Adrenal gland (tissue), 5 donors: ENCODE data around the gene ZBTB5.

Experiments
- CTCF ChIP-seq, 6 experiments: fragments of 450-650 bp in 4 of 6; fragments of 200-600 bp in 2 of 6; sonication (generic) in 1 of 6; IDR thresholded peaks; 1 replicate in 5 of 6; 2 replicates in 1 of 6; pipeline versions ENCODE4 v1.5.1 to v1.8.0; 2016 to 2021; ENCODE audit warnings: antibody characterized with exemption in 6 of 6, mild to moderate bottlenecking in 2 of 6, moderate library complexity in 1 of 6
- POLR2A ChIP-seq, 2 donors: fragments of 450-650 bp; IDR thresholded peaks; one replicate each; pipeline ENCODE4 v1.6.1; 2017; ENCODE audit warnings: antibody characterized with exemption in 2 of 2, mild to moderate bottlenecking in 2 of 2, moderate library complexity in 1 of 2
- donor health status: DM: no; HTN: no; CAD: no.

GRCh38 chr9:37410969-37411785 lies 54.1 kb downstream of the ZBTB5 start:
- no peak for TF ChIP-seq CTCF (IDR thresholded peaks at IDR 0.05)
- no peak for TF ChIP-seq POLR2A (IDR thresholded peaks at IDR 0.05)
